Measurements from ENCODE around the gene DAGLA.

Gene DAGLA

DNA sequence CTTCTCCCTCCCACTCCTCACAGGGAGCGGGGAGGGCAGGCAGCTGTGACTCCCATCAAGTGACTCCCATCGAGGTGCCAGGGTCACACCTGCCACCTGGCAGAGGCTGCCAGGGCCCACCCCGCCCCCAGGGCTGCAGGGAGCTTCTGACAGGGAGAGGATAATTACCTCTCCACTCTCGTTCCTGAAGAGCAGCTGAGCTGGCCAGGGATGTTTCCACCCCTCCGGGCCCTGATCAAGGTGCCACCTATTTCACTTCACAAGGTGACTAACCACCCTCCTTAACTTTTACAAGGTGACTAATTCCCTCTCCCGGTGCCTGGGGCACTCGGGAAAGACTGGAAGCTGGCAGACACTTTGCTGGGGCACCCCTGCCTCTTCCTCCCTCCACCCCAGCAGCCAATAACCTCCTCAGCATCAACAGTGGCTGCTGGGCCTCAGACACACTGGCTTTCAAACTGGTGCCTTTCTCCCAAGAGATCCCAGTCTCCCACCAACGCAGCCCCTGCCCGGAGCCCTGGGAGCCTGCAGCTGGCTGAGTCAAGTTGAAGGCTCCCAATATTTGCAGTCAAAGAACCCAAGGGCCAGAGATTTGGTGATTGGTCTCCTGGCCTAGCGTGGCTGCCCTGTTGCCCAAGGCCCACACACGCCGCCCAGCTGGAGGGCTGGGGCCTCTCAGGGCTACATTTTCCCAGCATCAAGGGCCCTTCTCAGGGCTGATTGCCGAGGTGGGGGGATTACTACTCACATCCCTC is 50.2 kb downstream of the DAGLA start:
- DNase-seq (ENCODE audit: low read depth in 2 of 2) = no peak

DNA sequence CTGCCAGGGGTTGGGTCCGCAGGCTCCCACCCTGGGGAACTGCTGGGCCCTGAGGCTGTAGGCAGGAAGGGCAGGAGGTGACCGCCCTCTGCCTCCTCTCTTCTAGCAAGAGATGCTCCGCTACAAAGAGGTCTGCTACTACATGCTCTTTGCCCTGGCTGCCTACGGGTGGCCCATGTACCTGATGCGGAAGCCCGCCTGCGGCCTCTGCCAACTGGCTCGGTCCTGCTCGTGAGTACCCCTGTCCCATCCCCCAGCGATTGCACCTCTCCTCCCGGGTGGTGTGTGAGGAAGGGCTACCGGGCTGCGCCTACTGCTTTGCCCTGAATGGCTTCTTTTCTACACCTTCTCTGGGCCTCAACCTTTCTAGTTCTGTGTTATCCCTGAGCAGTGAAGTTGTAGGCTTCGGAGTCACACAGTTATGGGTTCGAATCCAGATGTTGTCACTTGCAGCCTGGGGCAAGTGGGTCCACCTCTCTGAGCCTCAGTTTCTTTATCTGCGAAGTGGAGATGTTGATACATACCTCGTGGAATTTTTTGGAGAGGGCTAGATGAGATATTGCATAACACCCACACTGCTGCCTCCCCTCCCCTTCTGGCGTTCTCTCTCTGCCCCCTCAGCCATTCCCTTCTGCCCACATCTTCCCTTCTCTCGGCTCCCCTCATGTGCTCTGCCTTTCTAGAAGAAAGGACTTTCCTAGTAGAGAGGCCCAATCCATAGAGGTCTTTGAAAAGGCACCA is 51.2 kb downstream of the DAGLA start:
- DNase-seq (ENCODE audit: low read depth in 2 of 2) = no peak

DNA sequence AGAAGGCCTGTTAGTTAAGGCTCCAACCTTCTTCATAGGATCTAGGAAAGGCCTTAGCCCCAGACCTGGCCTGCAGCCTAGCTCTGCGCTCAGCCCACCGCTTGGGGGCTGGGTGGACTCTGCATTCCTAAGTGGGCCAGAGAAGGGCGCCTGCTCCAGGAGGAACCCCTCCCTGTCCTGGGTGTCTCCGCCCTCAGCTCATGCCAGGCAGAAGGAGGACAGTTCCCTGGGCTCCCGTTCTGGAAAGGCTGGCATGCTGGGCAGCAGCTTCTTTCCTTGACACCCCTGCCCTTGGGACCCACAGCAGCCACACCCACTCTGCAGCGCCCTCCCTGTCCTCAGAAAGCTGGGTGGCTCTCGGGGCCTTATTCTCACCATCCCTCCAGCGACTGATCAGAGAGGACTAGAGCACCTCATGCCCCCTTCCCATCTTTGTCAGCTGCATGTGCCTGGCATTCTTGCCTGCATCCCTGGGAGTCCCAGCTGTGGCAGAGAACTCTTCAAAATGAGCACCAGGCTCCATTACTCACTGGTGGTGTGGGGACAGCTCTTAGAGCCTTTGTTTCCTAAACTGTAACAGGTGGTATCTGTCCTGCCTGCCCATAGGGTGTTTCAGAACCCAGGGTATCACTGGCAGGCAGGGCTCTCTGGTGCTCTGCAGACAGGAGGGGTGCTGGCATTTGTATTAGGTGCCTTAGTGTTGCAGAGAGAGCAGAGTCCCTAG is 51.9 kb downstream of the DAGLA start:
- DNase-seq (ENCODE audit: low read depth in 2 of 2) = no peak

DNA sequence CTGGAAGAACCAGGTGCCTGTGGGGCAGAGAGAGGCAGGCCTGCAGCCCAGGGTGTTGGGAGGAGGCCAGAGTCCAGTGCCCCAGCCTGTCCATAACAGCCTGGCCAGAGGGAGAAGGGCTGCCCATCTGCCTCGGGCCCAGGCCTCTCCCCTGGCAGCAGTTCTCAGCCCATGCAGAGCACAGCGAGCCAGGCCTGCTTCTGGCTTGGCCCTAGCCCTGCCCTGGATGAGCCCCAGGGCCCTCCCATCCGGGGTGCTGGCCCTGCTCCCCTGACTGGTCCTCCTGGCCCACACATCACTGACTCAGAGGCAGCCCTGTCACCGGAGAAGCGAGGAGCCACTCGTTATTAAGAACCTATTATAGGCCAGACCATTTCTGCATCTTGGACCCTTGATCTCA is 52.5 kb downstream of the DAGLA start:
- no peak for DNase-seq (ENCODE audit: low read depth in 2 of 2)

DNA sequence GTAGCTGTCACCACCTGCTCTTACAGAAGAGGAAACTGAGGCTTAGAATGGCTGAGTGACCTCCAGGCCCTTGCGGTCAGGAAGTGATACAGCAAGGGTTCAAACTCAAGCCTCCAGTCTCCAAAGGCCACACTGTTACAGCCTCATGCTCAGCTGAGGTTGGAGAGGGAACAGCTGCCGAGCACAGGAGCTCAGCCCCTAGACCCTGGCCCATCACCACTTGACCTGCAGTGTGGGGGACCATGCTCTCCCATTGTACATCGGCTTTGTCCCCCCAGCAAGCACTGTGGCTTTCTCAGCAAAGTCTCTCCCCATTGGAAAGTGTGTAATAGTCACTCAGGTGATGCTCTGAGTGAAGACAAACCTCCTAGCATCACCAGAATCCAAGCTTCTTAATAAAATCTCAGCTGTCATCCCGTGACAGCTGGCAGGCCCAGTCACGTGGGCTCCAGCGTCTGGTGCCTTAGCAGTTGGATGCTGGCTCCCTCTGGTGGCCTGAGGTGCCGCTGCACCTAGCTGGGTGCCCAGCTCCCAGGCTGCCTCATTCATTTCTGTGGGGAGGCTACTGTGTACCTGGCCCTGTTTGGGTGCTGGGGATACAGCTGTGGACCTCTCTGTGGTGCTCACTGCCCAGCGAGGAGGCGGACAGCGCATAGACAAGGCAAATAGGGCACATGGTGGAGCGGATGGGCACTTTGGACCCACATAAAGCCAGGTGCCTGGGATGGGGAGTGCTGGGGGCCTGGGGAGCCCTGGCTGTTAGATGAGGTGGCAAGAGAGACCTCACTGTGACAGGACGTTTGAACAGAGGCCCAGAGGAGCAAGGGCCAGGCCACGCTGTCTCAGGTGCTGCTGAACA is 53.2 kb downstream of the DAGLA start:
- peak; percentile 64 to 78 for DNase-seq (ENCODE audit: low read depth in 2 of 2)

DNA sequence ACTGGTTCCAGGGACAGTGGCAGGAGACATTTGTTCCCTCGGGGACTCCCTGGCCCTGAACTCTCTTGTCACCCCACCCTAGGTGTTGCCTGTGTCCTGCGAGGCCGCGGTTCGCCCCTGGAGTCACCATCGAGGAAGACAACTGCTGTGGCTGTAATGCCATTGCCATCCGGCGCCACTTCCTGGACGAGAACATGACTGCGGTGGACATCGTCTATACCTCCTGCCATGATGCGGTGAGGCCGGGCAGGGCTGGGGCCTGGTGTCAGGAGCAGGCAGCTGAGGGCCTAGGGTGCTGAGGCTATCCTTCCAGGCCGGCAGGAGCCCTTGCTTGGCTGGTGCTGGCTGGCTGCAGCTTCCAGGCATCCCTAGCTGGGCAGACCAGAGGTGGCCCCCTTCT is 54.6 kb downstream of the DAGLA start:
- DNase-seq (ENCODE audit: low read depth in 2 of 2) = no peak

DNA sequence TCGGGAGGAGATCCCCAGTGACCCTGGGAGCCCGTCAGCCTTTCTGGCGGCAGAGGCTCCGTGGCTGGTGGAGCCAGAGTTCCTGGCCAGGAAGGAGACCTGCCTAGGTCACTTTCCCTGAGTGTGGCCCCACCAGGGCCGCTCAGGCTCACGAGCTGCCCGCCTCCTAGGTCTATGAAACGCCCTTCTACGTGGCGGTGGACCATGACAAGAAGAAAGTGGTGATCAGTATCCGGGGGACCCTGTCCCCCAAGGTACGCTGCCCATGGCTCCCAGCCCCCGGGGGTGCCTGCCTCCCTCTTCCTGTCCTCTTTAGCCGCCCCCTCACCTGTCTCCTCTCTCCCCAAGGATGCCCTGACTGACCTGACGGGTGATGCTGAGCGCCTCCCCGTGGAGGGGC is 55.2 kb downstream of the DAGLA start:
- DNase-seq (ENCODE audit: low read depth in 2 of 2) = no peak

DNA sequence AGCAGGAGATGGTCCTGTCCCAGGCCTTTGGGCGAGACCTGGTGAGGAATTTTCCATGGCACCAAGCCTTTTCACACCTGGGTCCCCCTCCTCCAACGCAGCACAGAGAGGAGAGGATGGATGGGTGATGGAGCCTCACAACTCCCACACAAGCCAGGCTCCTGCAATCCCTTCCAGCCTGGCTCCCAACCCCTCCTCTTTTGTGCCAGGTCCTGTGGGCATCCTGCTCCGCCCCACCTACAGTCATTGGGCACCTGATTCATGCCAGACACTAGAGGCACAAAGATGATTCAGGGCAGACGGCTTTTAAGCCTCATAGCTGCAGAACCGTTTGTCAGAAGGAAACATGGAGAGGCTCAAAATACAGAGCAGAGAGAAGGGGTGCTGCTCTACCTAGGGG is 56.1 kb downstream of the DAGLA start:
- no peak for DNase-seq (ENCODE audit: low read depth in 2 of 2)

DNA sequence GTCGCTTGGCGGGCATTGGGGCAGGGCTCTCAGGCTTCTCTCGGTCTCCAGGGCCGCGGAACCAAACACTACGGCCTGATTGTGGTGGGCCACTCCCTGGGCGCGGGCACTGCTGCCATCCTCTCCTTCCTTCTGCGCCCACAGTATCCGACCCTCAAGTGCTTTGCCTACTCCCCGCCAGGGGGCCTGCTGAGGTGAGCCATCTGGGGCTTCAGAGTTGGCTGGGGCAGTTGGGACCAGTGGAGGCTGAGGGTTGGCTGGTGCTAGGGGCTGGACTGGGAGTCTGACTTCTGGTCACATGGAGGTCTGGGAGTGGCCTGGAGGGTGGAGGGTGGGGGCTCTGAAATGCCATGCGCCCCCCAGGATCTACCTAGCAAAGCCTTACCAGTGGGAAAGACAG is 56.9 kb downstream of the DAGLA start:
- no peak for DNase-seq (ENCODE audit: low read depth in 2 of 2)

DNA sequence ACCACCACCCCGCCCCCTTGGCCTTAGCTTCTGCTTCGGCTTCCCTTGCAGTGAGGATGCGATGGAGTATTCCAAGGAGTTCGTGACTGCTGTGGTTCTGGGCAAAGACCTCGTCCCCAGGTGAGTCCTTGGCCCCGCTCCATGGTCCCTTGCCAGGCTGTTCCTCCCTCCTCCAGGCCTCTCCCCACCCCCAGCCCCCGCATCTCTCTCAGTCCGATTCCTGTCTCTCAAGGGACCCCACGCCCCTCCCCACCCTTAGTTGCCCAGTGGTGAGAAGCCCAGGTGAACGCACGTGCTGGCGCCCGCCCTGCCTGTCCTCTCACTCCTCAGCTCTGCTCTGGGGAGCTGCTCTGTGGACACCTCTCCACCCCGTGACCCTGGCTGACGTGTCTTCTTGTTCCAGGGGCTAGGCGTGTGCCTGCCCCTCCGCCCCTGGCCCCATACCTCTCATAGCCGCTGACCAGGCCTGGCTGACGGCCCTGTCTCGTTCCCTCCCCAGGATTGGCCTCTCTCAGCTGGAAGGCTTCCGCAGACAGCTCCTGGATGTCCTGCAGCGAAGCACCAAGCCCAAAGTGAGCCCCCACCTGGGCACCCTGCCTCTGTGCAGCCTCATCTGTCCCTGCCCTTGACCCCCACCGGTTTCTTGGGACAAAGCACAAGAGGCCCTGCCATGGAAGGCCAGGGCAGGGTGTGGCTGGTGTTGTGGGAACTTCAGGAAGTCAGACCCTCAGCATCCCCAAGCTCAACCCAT is 57.6 kb downstream of the DAGLA start:
- DNase-seq (ENCODE audit: low read depth in 2 of 2) = no peak

DNA sequence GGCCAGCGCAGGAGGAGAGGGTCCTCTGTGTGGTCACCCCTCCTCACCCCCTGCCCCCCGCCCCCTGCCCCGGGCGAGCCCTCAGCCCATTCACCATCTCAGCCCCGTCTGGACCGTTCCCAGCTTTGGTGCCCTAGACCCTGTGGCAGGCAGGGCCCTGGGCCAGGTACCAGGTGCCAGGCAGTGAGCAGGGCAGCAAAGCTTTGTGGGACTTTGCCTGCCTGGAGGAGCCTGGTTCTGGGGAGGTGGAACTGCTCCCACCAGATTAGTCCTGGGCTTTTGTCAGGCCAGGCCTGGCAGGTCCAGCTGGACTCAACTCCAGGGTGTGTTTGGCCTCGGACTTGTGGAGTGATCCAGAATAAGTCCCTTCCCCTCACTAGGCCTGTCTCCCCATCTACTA is 58.6 kb downstream of the DAGLA start:
- DNase-seq (ENCODE audit: low read depth in 2 of 2) = no peak

DNA sequence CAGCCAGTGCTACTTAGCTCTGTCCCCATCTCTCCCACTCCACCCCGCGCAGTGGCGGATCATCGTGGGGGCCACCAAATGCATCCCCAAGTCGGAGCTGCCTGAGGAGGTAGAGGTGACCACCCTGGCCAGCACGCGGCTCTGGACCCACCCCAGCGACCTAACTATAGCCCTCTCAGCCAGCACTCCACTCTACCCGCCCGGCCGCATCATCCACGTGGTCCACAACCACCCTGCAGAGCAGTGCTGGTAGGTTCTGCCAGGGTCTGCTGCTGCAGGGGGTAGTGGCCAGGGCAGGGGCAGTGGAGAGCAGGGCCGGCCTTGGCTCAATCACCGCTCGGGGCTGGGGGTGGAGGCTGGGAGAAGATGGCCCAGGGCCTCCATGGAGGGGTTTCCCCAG is 59.2 kb downstream of the DAGLA start:
- DNase-seq (ENCODE audit: low read depth in 2 of 2) = no peak

DNA sequence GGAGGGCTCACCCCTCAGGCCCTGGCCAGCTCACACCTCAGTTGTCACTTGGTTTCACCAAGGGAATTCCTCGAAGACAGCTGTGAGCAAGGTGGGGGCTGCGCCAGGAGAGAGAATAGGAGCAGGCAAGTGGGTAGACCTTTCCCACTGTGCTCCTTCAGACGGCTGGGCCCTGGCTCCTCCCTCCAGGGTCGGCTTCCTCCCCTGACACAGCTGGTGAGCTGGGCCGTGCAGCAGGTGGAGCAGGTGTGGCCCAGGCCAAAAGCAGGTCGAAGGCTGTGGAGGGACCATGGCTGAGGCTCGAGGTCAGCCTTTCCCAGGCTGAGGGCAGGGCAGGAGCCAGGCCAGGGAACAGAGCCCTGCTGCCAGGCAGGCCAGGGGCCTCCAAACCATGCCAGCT is 59.8 kb downstream of the DAGLA start:
- DNase-seq (ENCODE audit: low read depth in 2 of 2) = no peak

DNA sequence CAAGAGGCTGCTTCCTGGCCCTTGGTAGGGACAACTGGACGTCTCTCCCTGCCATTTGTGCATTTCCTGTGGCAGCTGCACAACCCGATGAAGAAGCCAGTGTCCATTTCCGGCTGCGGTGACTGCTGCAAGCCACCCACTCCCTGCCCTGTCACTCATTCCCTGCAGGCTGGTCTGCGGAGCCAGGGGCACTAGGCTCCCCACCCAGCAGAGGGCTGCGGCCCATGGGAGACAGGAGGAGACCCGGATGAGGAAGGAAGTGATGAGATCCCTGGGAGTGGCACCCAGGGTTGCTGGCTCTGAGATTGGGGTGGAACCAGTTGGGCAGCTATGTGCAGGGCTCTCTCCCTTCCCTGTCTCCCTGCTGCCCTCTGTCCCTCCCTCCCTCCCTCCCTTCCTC is 62.2 kb downstream of the DAGLA start:
- DNase-seq (ENCODE audit: low read depth in 2 of 2) = no peak

DNA sequence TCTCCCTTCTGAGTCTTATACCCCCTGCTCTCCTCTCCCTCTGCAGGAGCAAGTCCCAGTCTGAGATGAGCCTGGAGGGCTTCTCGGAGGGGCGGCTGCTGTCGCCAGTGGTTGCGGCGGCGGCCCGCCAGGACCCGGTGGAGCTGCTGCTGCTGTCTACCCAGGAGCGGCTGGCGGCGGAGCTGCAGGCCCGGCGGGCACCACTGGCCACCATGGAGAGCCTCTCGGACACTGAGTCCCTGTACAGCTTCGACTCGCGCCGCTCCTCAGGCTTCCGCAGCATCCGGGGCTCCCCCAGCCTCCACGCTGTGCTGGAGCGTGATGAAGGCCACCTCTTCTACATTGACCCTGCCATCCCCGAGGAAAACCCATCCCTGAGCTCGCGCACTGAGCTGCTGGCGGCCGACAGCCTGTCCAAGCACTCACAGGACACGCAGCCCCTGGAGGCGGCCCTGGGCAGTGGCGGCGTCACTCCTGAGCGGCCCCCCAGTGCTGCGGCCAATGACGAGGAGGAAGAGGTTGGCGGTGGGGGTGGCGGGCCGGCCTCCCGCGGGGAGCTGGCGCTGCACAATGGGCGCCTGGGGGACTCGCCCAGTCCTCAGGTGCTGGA is 63.4 kb downstream of the DAGLA start:
- no peak for DNase-seq (ENCODE audit: low read depth in 2 of 2)

DNA sequence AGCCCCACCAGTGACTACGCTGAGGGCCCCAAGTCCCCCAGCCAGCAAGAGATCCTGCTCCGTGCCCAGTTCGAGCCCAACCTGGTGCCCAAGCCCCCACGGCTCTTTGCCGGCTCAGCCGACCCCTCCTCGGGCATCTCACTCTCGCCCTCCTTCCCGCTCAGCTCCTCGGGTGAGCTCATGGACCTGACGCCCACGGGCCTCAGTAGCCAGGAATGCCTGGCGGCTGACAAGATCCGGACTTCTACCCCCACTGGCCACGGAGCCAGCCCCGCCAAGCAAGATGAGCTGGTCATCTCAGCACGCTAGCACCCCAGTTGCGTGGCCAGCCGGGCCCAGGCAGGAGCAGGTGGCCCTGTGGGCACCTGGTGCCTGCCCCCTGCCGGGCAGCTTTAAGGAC is 64.0 kb downstream of the DAGLA start:
- no peak for DNase-seq (ENCODE audit: low read depth in 2 of 2)

DNA sequence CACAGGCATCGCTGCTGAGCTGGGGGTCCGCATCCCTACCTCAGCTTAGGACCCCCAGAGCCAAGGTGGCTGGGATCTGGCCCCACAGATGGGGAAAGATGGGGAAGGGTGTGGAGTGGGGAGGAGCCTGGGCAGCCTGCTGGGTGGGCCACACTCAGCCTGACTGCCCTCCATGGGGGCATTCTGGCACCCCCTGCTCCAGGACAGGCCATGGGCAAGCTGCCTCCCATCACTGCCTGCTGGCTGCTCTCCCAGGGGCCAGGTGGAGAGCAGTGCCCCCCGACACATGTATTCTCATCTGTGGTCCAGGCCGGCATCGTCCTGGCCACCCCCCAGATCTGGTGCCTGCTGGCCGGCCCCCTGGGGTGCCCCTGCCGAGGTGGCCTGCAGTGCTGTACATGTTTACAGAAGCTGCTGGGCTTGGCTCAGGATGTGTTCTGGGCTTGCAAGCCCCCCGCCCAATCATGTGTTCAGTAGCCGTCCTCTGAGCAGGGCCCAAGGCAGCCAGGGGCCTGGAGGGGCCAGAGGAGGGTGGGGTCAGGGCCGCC is 64.5 kb downstream of the DAGLA start:
- no peak for DNase-seq (ENCODE audit: low read depth in 2 of 2)

DNA sequence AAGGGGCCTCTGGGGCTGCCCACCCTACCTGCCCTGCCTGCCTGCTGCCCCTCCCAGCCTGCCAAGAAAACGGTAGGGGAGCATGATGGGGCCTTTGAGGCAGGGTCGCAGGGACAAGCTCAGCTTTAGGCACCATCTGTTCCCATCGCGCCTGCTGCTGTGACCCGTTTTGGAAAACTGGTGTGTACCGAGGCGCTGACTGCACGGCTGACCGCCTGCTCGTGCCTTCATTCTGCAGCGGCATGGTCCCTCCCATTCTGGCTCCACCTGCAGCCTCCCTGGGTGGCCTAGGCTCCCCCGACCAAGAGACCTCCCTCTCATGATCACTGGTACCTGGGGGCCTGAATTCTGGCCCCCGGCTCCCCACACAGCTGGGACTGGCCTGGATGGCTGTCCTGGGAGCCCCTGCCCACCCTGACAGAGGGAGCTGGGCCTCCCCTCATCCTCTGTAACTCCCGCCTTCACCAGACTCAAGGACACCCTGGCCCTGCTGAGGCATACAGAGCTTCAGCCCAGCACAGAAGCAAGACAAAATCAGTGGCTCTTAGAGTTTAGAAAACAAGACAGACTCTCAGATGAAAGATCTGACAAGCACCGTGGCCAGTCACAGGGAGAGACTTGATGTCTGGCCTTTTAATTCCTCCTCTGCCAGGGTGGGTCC is 65.7 kb downstream of the DAGLA start:
- no peak for DNase-seq (ENCODE audit: low read depth in 2 of 2)

DNA sequence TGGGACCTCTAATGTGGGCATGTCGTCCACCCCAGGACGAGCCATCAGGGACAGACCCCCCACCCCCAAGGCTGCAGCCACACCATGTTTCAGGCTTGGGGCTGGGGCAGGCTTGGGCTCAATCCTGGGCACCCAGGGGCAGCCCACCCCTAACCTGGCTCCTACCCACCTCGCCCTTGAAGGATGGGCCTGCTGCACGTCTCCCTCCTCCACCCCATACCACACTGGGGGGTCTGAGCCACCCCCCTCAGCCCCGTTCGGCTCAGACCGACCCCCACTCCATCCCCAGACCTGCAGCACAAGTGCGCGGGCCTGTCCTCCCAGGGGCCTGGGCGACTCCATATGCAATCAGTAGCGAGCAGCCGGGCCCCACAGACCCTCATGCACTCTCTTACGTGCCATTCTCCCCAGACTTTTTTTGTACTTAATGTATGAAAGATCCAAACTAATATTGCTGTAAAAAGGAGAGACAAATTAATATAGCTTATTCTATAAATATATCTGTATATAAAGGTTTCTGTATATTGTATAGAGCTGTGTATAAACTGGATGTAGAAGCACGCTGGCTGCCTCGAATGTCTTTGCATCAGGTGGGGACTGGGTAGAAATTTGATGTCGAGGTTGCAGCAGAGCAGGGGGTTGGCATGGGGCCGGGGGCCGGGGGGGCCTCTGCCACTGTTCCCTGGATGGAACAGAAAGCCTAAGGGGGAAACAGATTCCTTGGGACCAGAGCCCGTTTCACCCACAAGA is 66.4 kb downstream of the DAGLA start:
- no peak for DNase-seq (ENCODE audit: low read depth in 2 of 2)

All from activated CD4-positive, alpha-beta T cell treated with anti-CD3 and anti-CD28 coated beads for 24 hours (primary cell).